CD4-positive, alpha-beta T cell treated with Interleukin-17A for 4 hours (primary cell): ENCODE measurements around the gene SORBS1.

Experiments
- DNase-seq: peaks from one replicate; pipeline ENCODE4 v3.0.0-alpha.2; 2020; ENCODE audit warnings: mixed read lengths

The SORBS1 gene

GRCh38 chr10:95561177-95561863 is at the start of gene SORBS1:
Gene SORBS1, minus strand, starts transcription at chr10:95561371. Its CDS starts 120,236 bp downstream, at chr10:95441135.
- DNase-seq, result peak; percentile 90

DNA sequence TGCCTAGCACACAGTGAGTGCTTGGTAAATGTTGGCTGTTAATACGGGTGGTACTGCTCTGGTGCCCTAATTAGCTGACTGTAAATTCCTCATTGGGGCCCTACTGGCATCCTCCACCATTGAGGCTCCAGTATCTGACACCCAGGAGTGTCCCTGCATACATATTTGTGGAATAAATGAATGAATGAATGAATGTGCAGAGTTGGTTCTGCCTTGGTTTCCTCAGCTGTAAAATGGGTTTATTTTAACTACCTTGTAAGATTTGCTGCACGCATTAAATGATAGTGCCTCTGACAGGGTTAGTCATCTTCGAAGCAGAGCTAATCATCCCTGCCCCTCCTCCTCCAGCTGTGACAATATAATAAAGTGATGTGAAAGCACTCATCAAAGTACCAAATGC is 49.6 kb upstream of the SORBS1 start:
- no peak for DNase-seq

- DNase-seq, result no peak
Measured at GRCh38 chr10:95606922-95607321, 45.8 kb upstream of the SORBS1 start.

- DNase-seq, result no peak
Measured at GRCh38 chr10:95605163-95605562, 44.0 kb upstream of the SORBS1 start.

DNA sequence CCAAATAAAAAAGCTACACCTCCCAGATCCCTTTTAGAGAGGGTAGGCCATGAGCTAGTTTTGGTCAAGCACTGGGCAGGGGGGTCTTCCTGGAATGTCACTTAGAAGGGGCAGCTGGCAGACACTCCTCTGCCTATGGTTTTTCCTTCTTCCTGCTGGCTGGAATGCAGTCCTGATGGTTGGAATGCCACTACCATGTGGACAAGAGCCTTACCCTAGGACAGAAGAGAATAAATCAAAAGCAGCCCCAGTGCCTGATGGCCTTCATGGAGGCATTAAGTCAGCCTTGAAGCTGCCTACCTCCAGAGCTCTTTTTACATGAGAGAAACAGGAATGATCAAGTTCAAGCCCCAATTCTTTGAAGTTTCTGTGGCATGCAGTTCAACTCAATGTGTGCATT is 43.5 kb upstream of the SORBS1 start:
- DNase-seq, result no peak

- no peak for DNase-seq
Measured at GRCh38 chr10:95602382-95602781, 41.2 kb upstream of the SORBS1 start.

DNA sequence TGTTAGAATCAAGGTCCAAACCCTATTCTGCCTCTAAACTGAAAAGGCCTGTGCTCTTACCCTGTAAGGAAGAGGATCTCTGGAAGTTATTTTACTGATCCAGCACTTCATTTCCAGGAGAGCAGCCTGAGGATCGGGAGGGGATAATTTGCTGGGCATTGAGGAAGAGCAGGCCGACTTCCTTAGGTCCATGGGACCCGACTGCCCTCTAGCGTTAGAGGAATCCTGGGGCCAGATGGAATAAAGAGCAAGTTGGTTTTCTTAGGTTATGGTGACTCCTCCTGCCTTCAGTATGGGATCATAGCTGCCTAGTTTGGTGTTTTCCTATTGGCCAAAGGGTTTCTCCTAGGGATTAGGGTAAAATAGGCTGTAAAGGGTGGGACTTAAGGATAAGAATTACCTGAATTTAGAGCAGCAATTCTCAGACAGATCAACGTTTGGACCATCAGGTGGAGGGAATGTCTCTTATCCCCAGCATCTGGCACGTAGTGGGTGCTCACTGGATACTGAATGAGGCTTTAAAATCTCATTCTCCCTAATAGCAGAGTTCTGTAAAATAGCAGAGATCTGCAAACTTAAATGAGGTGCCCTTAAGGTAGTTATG is 40.0 kb upstream of the SORBS1 start:
- peak; percentile 55 for DNase-seq

DNA sequence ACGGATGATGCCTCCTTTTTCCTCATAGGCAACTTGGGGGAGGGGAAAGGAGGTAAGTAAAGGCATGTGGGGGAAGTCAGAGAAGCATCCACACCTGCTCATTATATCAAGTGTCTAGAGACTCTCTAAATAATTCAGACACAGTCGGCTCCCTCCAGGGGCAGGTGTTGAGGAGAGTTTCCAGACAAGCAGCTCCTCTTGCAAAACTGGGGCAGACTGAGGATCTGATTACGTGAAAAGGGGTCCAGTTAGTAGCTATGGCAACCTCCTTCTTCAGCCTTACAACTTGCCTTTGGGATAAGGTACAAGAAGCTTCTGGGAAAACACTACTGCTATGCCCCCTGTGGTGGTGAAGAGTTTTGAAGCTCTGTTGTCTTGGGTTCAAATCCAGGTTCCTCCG is 39.0 kb upstream of the SORBS1 start:
- no peak for DNase-seq

- no peak for DNase-seq
Measured at GRCh38 chr10:95597788-95598187, 36.6 kb upstream of the SORBS1 start.

- no peak for DNase-seq
Measured at GRCh38 chr10:95588025-95588424, 26.9 kb upstream of the SORBS1 start.

GRCh38 chr10:95579835-95580535 is 18.8 kb upstream of the SORBS1 start:
- no peak for DNase-seq

- DNase-seq, result no peak
Measured at GRCh38 chr10:95579292-95579691, 18.1 kb upstream of the SORBS1 start.

GRCh38 chr10:95578619-95579018 is 17.4 kb upstream of the SORBS1 start:
- no peak for DNase-seq

- DNase-seq, result no peak
Measured at GRCh38 chr10:95574649-95575365, 13.6 kb upstream of the SORBS1 start.

GRCh38 chr10:95573964-95574604 is 12.9 kb upstream of the SORBS1 start:
- DNase-seq, result no peak

GRCh38 chr10:95573527-95573926 is 12.4 kb upstream of the SORBS1 start:
- DNase-seq, result no peak

DNA sequence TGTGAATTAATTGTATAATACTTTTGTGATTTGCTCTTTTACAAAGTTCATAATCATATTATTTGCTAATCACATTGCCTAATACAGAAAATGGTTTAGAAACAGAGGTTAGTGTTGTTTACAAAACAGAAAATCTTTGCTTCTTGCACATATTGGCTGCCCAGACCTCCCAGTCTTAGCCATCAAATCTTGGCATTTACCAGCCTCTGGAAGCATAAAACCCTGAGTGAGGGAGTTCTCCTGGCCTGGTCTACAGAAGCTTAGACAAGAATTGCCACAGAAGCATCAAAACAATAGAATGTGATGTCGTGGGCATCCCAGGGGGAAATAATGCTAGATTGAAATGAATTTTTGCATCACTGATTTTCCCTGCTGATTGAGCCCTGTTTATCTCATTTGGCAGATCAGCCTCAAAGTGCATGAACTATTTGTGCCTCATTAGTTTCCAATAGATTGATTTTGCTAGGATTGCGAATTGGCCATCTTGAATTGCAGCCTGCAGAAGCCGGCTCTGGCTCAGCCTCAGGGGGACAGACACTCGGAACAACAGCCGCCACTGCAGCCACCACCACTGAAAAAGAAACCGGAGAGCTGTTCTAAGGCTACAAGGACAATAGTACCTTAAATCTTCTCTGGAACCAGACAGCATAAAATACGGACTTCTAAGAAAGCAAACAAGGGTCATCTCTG is 11.1 kb upstream of the SORBS1 start:
- no peak for DNase-seq

- DNase-seq, result no peak
Measured at GRCh38 chr10:95571390-95571789, 10.2 kb upstream of the SORBS1 start.

GRCh38 chr10:95569368-95569767 is 8.2 kb upstream of the SORBS1 start:
- no peak for DNase-seq

- no peak for DNase-seq
Measured at GRCh38 chr10:95567903-95568630, 6.9 kb upstream of the SORBS1 start.

DNA sequence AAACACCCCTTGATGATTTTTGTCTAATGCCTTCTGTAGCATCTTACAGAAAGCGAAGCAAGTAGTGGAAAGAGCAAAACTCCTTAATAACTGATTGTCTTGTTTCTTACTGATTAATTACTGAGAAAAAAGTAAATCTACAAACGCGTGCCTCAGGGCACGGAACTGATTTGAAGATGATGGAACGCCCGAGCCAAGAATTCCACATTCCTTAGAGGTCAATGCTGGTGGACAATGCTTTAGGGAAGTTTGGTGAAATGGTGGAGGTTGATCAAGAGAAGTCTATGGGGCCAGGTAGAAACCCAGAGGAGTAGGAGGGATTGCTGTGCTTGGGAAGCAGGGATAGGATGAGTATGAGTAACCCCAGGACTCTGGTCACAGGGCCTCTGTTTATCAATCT is 5.0 kb upstream of the SORBS1 start:
- DNase-seq, result no peak

- no peak for DNase-seq
Measured at GRCh38 chr10:95565336-95565735, 4.2 kb upstream of the SORBS1 start.
